OCI-LY3 (cell line): Measurements from ENCODE around the gene LMAN2L.

Source experiments
- CTCF ChIP-seq: fragments of 200-600, 300-600 bp; sonication (generic); IDR thresholded peaks from 2 replicates; pipeline ENCODE4 v1.5.1; 2014; ENCODE audit warnings: antibody characterized with exemption, low read length, low read depth
- EZH2phosphoT487 ChIP-seq: fragments of 200-600 bp; shearing (Covaris generic); IDR thresholded peaks from 2 replicates; pipeline ENCODE4 v1.6.1; 2018; ENCODE audit warnings: antibody characterized with exemption, mixed run types, low read depth

- TF ChIP-seq CTCF (no peak), EZH2phosphoT487 (no peak)
Observed at GRCh38 chr2:96757477-96757860, 17.6 kb upstream of the LMAN2L start.
